ENCODE results near the gene PRG2. TPM values are rescaled to one million over a fixed set of nuclear protein-coding genes. Genes with fewer than 3 reads are reported as not detected.
A peak's percentile ranks its signal among the peaks of the same experiment; 100 is the strongest.

The PRG2 gene
- total and polyA plus RNA-seq, 5 donors = 0.16 to 0.23 TPM; not detected in 3

DNA sequence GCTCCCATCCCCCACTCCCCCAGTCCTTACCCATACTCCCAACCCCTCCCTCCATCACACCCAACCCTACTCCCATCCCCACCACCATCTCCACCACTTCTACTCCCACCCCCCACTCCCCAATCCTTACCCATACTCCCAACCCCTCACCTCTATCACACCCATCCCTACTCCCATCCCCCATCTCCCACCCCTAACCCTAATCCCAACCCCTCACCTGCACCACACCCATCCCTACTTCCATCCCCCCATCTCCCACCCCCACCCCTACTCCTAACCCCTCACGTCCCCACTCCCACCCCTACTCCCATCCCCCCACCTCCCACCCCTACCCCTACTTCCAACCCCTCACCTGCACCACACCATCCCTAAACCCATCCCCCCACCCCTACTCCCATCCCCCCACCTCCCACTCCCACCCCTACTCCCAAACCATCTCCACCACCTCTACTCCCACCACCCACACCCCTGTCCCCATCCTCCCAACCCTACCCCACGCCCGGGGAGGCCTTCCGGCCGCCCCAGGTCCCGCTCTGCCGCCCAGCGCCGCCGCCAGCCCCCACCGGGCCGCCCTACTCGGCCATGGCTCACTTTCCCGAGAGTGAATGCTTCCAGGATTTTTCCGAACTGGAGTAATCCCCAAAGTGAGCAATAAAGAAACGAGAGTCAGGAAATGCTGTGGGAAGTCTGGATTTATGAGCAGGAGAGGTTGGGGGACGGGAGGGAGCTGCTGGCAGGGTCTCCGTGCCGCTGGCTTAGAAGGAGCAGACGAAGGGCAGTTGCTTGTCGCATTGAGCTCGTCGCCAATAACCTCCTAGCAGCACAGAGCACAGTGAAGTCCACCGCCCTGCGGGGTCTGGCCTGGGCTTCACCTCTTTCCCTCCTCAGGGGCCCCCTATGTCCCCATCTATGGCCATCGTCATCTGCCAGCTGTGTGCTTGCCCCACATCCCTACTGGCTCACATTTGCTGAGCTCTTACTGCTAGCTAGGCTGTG, 14.1 kb downstream of the PRG2 start:
- intact Hi-C loops (cut with DNase I) = no loop called here
- no peak overlapping the region for H3K27ac ChIP-seq (ENCODE audit: low read length)
- H3K4me1 ChIP-seq (ENCODE audit: control insufficient read depth, insufficient read depth, low read length) = no peaks in the 10 kb centered on the region
- no peaks in the 10 kb centered on the region for H3K9me3 ChIP-seq (ENCODE audit: control insufficient read depth, low read length)
- no peak for ATAC-seq
- DNase-seq = no peak
- WGBS = 60% methylated on average over 26 of the region's 26 CpGs
- no peaks in the 10 kb centered on the region for H3K27me3 ChIP-seq (ENCODE audit: control insufficient read depth, insufficient read depth)
- no peak overlapping the region for H3K4me3 ChIP-seq (ENCODE audit: low read length)

DNA sequence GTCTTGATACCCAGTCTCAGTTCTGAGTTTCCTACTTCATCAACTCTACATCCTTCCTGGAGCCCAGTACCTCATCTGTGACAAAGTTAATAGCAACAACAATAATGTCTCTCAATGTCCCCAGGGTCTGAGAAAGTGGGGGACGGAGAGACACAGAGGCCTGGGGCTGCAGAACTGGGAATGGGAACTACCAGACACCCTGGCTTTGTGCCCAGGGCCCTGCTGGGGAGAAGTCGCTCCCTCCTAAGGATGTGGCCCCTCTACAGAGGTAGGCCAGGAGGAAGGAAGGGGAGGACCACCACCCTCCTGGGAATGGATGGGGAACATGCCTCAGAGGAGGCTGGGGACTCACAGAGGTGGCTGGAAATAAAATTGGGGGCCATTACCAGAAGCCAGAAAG, 15.0 kb downstream of the PRG2 start:
- Histone ChIP-seq H3K27ac (ENCODE audit: low read length) (no peak overlapping the region), H3K4me1 (ENCODE audit: control insufficient read depth, insufficient read depth, low read length) (no peaks in the 10 kb centered on the region), H3K4me3 (ENCODE audit: low read length) (no peak overlapping the region), H3K27me3 (ENCODE audit: control insufficient read depth, insufficient read depth) (no peaks in the 10 kb centered on the region), H3K9me3 (ENCODE audit: control insufficient read depth, low read length) (no peaks in the 10 kb centered on the region)
- ATAC-seq (no peak), DNase-seq (no peak)
- intact Hi-C loops (cut with DNase I) = no loop called here
- WGBS = 58% methylated on average over 2 of the region's 2 CpGs

DNA sequence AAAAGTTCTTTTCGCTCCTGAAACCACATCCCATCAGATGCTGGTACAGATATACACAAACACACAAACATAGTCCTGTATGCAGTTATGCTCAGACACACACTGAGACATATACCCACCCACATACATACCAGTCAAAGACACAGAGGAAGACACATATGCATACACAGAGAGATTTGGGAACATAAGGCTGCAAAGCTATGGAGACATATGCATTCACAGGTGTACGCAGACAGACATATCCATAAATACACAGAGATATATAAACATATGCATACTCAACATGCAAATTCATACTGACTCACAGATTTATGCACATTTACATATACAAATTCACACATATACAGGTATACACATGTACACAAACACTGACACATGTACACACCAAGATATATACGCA, 15.5 kb downstream of the PRG2 start:
- H3K27ac ChIP-seq (ENCODE audit: low read length) = no peak overlapping the region
- intact Hi-C loops (cut with DNase I) = no loop called here
- DNase-seq (no peak), ATAC-seq (no peak)
- H3K9me3 ChIP-seq (ENCODE audit: control insufficient read depth, low read length) = no peaks in the 10 kb centered on the region
- no peaks in the 10 kb centered on the region for H3K27me3 ChIP-seq (ENCODE audit: control insufficient read depth, insufficient read depth)
- H3K4me3 ChIP-seq (ENCODE audit: low read length) = no peak overlapping the region
- 95% methylated on average over 3 of the region's 3 CpGs for WGBS
- no peaks in the 10 kb centered on the region for H3K4me1 ChIP-seq (ENCODE audit: control insufficient read depth, insufficient read depth, low read length)

DNA sequence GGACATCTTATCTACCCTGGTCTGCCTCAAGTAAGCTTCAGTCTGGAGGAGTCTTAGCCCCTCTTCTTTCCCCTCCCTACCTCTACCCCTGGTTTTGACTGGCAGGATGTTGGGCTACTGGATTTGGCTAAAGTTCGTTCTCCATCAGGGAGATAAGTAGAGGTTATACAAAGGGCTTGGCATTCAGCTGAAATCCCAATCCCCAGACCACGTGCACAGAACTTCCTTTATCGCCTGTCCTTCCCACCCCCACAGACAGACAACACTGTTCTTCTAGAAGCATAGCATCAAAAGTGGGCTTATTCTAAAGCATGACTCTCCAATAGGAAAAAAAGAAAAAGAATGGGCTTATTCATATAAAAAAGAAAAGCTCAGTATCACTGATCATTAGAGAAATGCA, 17.3 kb downstream of the PRG2 start:
- ATAC-seq = peak; percentile 51 to 70
- 19% methylated on average over 3 of the region's 3 CpGs for WGBS
- intact Hi-C loops (cut with DNase I) = no loop called here
- H3K4me3 ChIP-seq (ENCODE audit: low read length) = no peak overlapping the region
- H3K4me1 ChIP-seq (ENCODE audit: control insufficient read depth, insufficient read depth, low read length) = no peaks in the 10 kb centered on the region
- H3K27me3 ChIP-seq (ENCODE audit: control insufficient read depth, insufficient read depth) = no peaks in the 10 kb centered on the region
- H3K27ac ChIP-seq (ENCODE audit: low read length) = no peak overlapping the region
- no peaks in the 10 kb centered on the region for H3K9me3 ChIP-seq (ENCODE audit: control insufficient read depth, low read length)
- DNase-seq = no peak

DNA sequence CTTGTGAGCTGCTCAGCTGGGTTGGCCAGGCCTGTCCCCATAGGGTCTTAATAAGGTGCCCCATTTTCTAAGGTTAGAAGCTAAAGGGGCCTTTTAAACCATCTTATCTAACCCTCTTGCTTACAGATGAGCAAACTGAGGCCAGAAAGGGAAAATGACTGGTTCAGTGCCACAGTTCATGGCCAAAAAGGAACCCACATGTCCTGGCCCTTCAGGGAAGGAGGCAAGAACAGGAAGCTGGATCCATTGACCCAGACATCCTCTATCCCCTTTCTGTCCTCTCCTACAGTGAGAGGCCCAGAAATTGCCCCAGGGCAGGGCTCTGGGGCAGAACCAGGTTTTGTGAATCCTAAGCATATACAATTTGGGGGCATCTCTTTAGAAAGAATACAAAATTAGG, 19.5 kb downstream of the PRG2 start:
- Histone ChIP-seq H3K27me3 (ENCODE audit: control insufficient read depth, insufficient read depth) (no peaks in the 10 kb centered on the region), H3K4me3 (ENCODE audit: low read length) (no peak overlapping the region), H3K27ac (ENCODE audit: low read length) (no peak overlapping the region), H3K4me1 (ENCODE audit: control insufficient read depth, insufficient read depth, low read length) (no peaks in the 10 kb centered on the region), H3K9me3 (ENCODE audit: control insufficient read depth, low read length) (no peaks in the 10 kb centered on the region)
- ATAC-seq (no peak), DNase-seq (no peak)
- intact Hi-C loops (cut with DNase I) = no loop called here

DNA sequence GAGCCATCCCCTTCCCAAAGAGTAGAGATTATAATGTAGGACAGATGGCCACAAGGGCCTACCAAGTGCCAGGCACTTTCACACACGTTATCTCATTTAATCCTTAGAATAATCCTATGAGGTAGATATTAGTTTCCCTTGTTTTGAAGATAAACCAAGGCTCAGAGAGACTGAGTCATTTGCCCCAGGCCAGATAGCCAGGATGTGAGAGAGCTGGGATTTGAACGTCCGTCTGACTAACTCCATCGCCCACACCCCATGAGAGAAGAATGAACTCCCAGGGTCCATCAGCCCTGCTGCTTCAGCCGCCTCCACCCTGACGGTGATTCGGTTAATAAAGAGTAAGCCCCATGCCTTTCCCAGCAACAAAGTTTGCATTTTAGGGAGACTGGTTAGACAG, 20.2 kb downstream of the PRG2 start:
- no peaks in the 10 kb centered on the region for H3K9me3 ChIP-seq (ENCODE audit: control insufficient read depth, low read length)
- intact Hi-C loops (cut with DNase I) = no loop called here
- no peaks in the 10 kb centered on the region for H3K4me1 ChIP-seq (ENCODE audit: control insufficient read depth, insufficient read depth, low read length)
- H3K4me3 ChIP-seq (ENCODE audit: low read length) = no peak overlapping the region
- 85% methylated on average over 7 of the region's 7 CpGs for WGBS
- H3K27ac ChIP-seq (ENCODE audit: low read length) = no peak overlapping the region
- ATAC-seq (no peak), DNase-seq (no peak)
- H3K27me3 ChIP-seq (ENCODE audit: control insufficient read depth, insufficient read depth) = no peaks in the 10 kb centered on the region

DNA sequence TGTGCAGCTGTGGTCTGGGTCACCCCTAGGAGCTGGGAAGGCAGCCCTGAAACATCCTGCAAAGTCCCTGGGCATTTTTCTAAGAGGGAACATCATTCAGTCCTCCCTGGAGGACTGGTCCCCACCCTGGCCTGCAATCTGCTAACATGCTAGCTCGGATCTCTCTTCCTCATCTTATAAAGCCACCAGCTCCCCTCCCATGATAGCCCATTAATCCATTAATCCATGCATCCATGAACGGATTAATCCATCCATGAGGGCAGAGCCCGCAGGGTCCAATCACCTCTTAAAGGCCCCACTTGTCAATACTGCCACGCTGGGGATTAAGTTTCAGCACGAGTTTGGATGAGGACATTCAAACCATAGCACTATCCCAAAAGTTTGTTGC, 21.6 kb downstream of the PRG2 start:
- intact Hi-C loops (cut with DNase I) = no loop called here
- Histone ChIP-seq H3K27me3 (ENCODE audit: control insufficient read depth, insufficient read depth) (no peaks in the 10 kb centered on the region), H3K4me3 (ENCODE audit: low read length) (no peak overlapping the region), H3K4me1 (ENCODE audit: control insufficient read depth, insufficient read depth, low read length) (no peaks in the 10 kb centered on the region), H3K27ac (ENCODE audit: low read length) (no peak overlapping the region), H3K9me3 (ENCODE audit: control insufficient read depth, low read length) (no peaks in the 10 kb centered on the region)
- DNase-seq (no peak), ATAC-seq (no peak)
- 78% methylated on average over 5 of the region's 5 CpGs for WGBS

DNA sequence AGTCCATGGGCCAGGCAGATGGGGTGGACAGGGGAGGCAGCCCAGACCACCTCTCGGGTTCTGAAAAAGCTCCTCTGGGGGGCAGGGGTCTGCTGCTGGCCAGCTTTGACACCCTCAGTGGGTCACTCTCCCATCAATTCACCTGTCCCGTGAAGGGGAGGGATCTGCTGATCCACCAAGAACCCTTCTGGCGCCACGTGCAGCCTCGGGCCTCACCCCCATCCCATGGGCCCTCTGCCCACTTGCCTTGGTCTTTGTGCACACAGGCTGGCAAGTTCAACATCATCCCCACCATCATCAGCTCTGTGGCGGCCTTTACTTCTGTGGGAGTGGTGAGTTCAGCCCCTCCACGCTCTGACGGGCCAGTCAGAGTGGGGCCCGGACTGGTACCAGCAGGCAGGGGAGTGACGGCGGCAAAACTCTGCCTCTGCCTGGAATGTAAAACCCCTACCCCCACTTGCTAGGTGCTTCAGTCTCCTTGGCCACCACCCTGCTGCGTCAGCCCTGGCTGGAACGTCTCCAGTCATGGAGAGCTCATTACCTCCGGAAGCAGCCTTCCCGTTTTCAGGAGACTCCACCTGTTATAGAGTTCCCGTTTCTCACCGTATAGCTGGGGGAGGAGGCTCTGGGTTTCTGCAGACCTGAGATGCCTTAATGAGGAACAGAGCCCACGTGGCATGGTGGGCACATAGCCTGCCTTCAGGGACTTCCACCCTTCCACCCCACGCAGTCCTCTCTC, 22.2 kb downstream of the PRG2 start:
- Histone ChIP-seq H3K4me1 (ENCODE audit: control insufficient read depth, insufficient read depth, low read length) (no peaks in the 10 kb centered on the region), H3K27ac (ENCODE audit: low read length) (no peak overlapping the region), H3K4me3 (ENCODE audit: low read length) (no peak overlapping the region), H3K27me3 (ENCODE audit: control insufficient read depth, insufficient read depth) (no peaks in the 10 kb centered on the region), H3K9me3 (ENCODE audit: control insufficient read depth, low read length) (no peaks in the 10 kb centered on the region)
- intact Hi-C loops (cut with DNase I) = no loop called here
- ATAC-seq (no peak), DNase-seq (no peak)
- 63% methylated on average over 19 of the region's 19 CpGs for WGBS

DNA sequence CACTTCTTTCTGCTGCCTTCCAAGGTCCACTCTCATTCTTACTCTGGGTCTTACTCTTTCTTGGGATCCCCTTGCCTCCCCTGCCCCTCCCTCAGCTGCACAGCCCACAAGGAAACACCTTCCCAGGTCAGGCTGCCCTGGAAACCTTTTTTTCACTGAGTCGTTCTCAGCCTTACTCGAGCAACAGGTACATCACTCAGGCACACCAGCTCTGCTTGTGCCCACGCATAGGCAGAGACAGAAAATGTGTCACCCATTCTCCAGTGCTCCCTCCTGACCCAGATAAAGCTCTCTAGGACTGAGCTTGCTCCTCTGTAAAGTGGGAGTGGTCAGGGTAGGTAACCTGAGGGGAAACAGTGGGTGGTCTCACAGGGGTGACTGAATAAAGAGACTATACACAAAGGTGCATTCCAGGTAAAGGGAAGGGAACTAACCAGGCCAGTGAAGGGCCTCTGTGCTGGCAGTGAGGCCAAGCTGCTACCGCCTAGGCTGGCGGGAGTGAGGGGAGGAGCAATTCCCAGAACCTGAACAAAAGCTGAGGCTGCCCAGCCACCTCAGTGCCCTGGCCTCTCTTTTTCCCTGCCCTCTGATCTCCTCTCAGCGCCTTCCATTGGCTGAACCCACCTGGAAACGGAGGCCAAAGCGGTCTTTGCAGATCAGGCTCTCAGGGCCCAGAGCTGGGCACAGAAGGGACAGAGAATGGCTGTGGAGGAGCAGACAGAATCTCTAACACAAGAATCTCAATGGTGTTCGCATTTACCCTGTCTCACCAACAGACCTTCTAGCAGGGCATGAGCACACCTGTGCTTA, 25.4 kb downstream of the PRG2 start:
- Histone ChIP-seq H3K27me3 (ENCODE audit: control insufficient read depth, insufficient read depth) (no peaks in the 10 kb centered on the region), H3K4me1 (ENCODE audit: control insufficient read depth, insufficient read depth, low read length) (no peaks in the 10 kb centered on the region), H3K9me3 (ENCODE audit: control insufficient read depth, low read length) (no peaks in the 10 kb centered on the region), H3K27ac (ENCODE audit: low read length) (no peak overlapping the region), H3K4me3 (ENCODE audit: low read length) (no peak overlapping the region)
- WGBS = 81% methylated on average over 9 of the region's 9 CpGs
- no peak for DNase-seq
- intact Hi-C loops (cut with DNase I) = no loop called here
- ATAC-seq = no peak

DNA sequence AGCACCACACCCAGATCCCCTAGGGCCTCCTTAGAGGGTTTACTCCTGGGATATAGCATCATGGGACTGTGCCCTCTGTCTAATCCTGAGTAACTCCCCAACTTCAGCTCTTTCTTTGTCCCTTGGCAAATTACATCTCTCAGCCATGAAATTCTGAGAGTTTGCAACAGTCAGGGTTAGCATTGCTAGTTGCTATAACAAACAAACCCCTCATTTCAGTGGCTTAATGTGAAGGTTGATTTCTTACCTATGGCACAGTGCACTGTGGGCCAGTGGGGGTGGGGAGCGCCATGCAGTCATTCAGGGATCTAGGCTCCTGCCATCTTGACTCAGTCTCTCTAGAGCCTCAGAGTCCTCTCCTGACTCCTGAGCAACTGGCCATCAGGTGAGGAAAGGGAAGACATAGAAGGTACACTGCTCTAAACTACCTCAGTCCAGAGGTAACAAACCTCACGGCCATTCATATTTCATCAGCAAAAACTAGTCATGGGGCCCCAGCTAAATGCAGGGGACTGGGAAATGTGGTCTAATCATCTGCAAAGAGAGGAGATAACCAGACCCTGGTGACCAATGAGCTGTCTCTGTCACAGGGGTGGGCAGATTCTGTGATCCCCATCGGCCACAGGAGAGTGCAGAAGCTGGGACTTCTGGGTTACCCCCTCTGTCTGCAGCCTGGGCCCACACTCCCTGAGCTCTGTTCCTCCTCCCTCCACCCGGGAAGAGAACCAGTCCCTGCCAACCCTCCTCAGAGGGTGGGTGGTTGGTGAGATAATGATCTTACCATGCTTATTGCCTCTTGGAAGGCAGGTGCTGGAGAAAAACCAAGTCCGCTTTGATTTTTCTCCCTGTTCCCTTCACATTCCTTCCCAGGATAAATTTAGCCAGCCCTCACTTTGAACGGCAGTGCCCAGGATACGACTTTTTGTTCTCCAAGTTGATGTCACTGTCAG, 27.0 kb downstream of the PRG2 start:
- H3K27ac ChIP-seq (ENCODE audit: low read length) = no peak overlapping the region
- ATAC-seq (no peak), DNase-seq (no peak)
- no peak overlapping the region for H3K4me3 ChIP-seq (ENCODE audit: low read length)
- intact Hi-C loops (cut with DNase I) = no loop called here
- H3K4me1 ChIP-seq (ENCODE audit: control insufficient read depth, insufficient read depth, low read length) = no peaks in the 10 kb centered on the region
- 57% methylated on average over 7 of the region's 7 CpGs for WGBS
- no peaks in the 10 kb centered on the region for H3K9me3 ChIP-seq (ENCODE audit: control insufficient read depth, low read length)
- no peaks in the 10 kb centered on the region for H3K27me3 ChIP-seq (ENCODE audit: control insufficient read depth, insufficient read depth)

Measured in right cardiac atrium (tissue), 5 donors.